Stimulated activated CD8-positive, alpha-beta memory T cell treated with anti-CD3 and anti-CD28 coated beads, Interleukin-2, amount 100 ng/mL, for 48 hours (primary cell): ENCODE measurements around the gene SGMS1.
A peak's percentile ranks its signal among the peaks of the same experiment; 100 is the strongest.
"Not testable (repeated sequence)": the region's sequence is repeated elsewhere in the genome, so short reads cannot be mapped to it uniquely, and the experiment has no call there.

Source experiments
- DNase-seq, 2 donors: peaks; one replicate each; pipeline ENCODE4 v3.0.0-alpha.2; 2020; ENCODE audit warnings: low read depth in 2 of 2

Gene SGMS1

DNA sequence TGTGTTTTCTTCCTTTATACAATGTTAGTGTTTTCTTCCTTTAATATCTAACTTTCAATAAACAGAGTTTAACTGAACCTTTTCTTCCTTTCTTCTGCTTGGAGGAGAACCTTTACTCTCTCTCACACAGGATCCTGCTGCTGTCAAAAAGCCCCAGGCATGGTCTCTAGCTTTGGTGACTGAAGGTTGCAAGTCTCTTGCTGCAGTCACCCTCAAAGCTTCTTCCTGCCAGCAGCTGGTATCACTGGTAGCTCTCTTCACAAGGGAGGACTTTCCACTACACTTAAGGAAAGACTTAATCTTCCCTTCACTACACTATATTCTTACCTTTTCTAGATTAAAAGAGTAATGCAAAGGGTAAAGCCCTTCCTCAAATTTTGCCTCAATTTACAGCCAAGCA lies 153.4 kb downstream of the SGMS1 start:
- no peak for DNase-seq

GRCh38 chr10:50469778-50470193 lies 154.0 kb downstream of the SGMS1 start:
- DNase-seq: no peak

- no peak for DNase-seq
Measured at GRCh38 chr10:50469288-50469687, 154.5 kb downstream of the SGMS1 start.

- DNase-seq: no peak
Measured at GRCh38 chr10:50467209-50467608, 156.5 kb downstream of the SGMS1 start.

GRCh38 chr10:50464004-50464409 lies 159.7 kb downstream of the SGMS1 start:
- no peak for DNase-seq

DNA sequence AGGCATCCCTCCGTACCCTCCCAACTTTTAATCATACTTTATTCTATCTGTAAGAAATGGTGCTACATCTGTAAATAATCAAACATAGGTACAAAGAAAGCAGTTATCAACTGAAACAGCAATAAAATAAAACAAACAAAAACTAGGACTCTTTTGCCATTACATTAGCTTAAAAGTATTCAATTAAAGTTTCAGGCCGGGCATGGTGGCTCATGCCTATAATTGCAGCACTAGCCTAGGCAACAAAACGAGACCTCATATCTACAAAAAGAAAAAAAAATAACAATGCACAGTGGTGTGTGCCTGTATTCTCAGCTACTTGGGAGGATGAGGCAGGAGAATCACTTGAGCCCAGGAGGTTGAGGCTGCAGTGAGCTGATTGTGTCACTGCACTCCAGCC lies 161.9 kb downstream of the SGMS1 start:
- no peak for DNase-seq

DNA sequence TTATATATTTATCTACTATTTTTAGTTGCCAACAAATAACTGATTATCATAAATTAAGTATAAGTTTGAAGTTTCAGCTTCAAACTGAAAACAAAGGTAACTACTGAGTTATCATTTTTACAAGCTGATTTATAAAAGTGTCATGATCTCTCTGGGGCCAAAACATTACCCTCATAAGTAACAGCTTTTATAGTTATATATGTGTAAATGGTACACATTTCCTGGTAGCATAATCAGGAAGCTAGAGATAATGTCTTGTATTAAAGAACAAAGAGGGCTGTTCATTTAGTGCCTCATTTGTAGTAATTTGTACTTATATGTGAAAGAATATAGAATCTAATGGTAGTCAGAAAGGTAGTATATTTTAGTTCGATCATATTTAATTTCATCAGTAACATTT lies 162.6 kb downstream of the SGMS1 start:
- DNase-seq: no peak

GRCh38 chr10:50456719-50457118 lies 167.0 kb downstream of the SGMS1 start:
- no peak for DNase-seq

DNA sequence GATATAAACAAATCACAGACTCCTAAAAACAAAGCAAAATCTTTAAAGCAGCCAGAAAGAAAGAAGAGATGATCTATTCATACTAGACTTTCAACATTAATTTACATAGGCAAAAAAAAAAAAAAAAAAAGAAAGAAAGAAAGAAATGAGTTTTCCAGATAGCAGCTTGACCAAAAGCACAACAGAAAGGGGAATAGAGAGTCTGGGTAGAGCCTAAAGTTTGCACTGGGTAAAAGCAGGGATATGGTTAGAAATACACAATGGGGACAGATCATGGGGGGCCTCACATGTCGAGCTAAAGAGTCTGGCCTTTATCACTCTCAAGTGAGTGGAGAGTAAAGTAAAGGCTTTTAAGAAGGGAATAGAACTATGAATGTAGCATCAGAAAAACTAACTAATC lies 169.8 kb downstream of the SGMS1 start:
- no peak for DNase-seq

- DNase-seq: no peak
Measured at GRCh38 chr10:50452603-50453002, 171.2 kb downstream of the SGMS1 start.

DNA sequence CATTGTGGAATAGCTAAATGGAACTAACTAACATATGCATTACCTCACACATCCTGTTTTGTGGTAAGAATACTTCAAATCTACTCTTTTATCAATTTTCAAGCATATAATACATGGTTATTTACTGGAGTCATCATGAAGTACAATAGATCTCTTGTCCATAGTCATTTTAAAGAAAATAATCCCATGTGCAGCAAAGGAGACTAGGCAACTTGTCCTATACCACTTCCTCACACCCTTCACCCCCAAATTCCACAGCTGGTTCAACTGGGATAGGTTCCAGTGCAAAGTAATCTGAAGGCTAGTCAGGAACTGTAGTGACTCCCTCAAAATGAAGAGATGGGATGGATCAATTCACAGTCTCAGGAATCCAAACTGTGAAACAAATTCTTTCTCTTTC lies 176.1 kb downstream of the SGMS1 start:
- no peak for DNase-seq

- not testable (repeated sequence) for DNase-seq
Measured at GRCh38 chr10:50445777-50446176, 178.0 kb downstream of the SGMS1 start.

DNA sequence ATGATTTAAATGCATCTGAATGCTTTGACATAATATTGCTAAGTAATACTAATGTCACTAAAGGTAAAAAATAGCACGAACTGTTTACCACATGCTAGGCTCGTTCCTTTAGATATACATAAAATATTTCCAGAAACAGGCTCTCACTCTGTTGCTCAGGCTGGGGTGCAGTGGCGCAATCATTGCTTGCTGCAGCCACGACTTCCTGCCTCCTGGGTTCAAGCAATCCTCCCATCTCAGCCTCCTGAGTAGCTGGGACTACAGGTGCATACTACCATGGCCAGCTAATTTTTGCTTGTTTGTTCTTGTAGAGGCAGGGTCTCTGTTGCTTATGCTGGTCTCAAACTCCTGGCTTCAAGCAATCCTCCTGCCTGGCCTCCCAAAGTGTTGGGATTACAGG lies 183.3 kb downstream of the SGMS1 start:
- DNase-seq: no peak

DNA sequence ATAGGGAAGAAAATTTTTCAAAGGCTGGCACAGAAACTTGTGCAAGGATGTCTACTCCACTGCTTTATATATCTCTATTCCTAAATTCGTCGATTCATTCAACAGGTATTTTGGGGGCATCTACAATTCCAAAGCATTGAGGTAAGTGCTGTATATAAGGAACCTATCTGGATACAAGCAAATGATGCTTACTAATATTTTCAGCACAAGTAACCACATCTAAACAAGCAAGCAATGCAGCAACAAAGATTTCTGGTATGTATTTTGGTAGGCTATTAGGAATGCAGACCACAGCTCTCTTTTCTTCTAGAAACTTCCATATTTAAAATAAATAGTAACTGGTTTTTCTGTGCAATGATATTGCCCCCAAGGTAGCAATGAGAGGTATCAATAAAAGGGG lies 183.9 kb downstream of the SGMS1 start:
- no peak for DNase-seq

DNA sequence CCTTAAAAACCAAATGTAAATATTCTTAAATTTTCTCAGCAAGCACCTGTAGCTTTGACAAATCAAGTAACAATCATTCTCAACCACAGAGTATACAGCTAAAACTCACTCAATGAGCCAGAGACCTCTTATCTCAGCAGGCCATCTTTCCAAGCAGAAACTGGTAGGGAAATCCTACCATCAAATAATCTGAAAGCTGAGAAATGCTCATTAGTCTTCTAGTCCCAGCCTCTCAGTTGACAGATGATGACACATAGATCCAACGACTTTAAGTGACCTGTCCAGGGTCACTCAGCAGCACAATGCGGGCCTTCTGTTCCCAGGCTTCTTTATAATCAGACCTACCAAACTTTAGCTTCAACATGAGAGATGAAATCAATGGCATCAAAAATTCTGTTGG lies 184.6 kb downstream of the SGMS1 start:
- no peak for DNase-seq

DNA sequence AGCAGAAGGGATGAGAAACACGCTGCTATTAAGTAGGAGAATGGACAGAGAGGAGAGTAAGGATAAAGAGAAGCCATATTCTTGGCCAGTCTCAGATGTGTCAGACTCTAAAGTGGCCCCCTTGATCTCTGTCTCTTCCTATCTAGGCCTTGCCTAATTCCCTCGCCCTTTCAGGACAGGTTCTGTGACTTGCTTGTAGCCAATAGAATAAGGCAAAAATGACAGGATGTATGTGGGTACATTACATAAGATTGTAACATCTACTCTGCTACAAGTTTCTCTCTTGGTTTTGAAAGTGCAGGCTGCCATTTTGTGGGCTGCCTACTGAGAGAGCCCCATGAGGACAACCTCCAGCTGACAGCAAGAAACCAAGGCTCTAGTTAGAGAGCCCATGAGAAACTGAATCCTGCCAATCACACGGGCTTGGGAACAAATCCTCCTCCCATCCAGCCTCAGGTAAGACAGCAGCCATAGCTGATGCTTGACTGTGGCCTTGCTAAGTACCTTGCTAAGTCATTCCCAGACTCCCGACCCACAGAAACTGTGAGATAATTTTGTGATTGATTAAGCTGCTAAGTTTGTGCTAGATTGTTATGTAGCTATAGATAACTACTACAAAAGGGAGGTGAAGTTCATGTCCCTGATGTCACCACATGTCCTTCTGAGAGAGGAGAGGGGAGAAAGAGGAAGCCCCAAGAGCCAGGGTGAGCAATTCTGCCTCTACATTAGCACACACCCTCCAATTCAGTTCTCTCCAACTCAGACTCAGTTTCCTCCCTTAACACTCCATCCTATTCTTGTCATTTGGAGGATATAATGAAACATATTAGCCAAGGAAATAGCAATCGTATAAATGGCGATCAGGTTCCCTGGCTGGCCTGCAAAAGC lies 185.5 kb downstream of the SGMS1 start:
- DNase-seq: no peak

DNA sequence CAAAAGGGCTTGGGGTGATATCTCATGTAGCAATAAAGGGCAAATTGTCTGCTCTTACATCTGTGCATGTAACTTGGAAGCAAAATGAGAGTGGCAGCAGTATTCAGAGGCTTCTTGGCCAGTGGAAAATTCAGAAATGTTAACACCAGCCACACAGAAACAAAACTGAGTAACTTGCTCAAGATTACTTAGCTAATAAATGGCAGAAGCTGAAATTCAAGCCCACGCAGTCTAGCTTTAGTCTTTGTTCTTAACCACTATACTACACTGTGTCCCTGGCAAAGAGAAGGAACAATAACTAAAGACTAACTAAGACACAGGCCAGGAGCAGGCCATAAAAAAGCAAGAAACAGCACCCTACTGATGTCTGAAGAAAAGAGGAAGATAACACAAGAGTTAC lies 186.5 kb downstream of the SGMS1 start:
- no peak for DNase-seq

DNA sequence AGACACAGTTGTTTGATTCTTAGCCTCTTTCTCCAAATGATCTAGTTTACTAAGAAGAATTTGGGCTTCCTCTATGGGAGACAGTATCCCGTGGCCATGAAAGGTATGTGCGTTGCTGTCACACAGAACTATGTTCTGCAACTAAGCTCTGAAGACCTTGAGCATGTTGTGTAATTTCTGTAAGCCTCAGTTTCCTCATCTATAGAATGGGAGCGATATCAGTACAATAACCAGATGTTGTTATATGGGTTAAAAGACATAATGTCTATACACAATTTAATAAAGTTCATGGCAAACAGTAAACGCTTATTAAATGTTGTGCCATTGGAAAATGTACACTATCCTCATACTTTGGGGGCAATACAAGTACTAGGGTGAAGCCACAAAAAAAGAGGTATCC lies 187.0 kb downstream of the SGMS1 start:
- DNase-seq: no peak

- DNase-seq: no peak
Measured at GRCh38 chr10:50432211-50433009, 191.3 kb downstream of the SGMS1 start.

DNA sequence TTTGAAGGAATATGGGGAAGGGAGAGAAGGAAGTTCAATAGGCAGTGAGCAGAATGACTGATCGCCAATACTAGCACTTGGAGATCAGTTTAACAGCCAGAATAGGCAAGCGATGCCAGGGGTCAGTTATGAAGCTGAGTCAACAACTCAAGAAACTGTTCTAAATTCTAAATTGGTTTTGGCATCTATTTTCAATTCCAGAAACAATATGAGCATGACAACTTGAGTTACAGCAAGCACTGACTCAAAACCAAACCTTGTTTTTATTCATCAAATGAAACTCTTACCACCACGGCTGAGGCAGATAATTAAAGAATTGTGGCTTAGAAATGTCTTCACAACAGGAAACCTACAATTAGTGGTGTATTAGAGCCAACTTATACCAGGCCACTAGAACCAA lies 192.0 kb downstream of the SGMS1 start:
- peak in 1 of 2 donors; percentile 2 for DNase-seq

- no peak for DNase-seq
Measured at GRCh38 chr10:50431133-50431532, 192.6 kb downstream of the SGMS1 start.

GRCh38 chr10:50426485-50426884 lies 197.3 kb downstream of the SGMS1 start:
- DNase-seq: no peak

GRCh38 chr10:50425215-50425614 lies 198.5 kb downstream of the SGMS1 start:
- DNase-seq: not testable (repeated sequence)
